Activated CD4-positive, alpha-beta T cell treated with anti-CD3 and anti-CD28 coated beads for 36 hours (primary cell): ENCODE data around the gene CNIH4. TPM values are rescaled to one million over a fixed set of nuclear protein-coding genes. Genes with fewer than 3 reads are reported as not detected.
"Not testable (repeated sequence)": the region's sequence is repeated elsewhere in the genome, so short reads cannot be mapped to it uniquely, and the experiment has no call there.

Source experiments
- ATAC-seq: fragments of 200-7000 bp; cut with Tn5 transposase; one replicate; pipeline ENCODE4 v1.10.0; 2021; ENCODE audit warnings: mild to moderate bottlenecking, moderate library complexity
- CTCF ChIA-PET: fragments of 350-600 bp; sonication (Branson Sonifier 250); formaldehyde crosslinking; loops from one replicate; lab custom pipeline; 2021; ENCODE audit warnings: antibody characterized with exemption; lab: Charles Lee
- POLR2A ChIA-PET: fragments of 350-600 bp; sonication (Branson Sonifier 250); formaldehyde crosslinking; loops from one replicate; lab custom pipeline; 2021; ENCODE audit warnings: antibody characterized with exemption, inconsistent platforms; lab: Charles Lee
- DNase-seq: peaks from one replicate; pipeline ENCODE4 v3.0.0-alpha.2; 2020
- H3K27ac Mint-ChIP-seq: one replicate; pipeline ENCODE4 v1.8.0; 2021; ENCODE audit warnings: mixed read lengths
- H3K27me3 Mint-ChIP-seq: one replicate; pipeline ENCODE4 v1.8.0; 2021; ENCODE audit warnings: mixed read lengths
- H3K36me3 Mint-ChIP-seq: one replicate; pipeline ENCODE4 v1.8.0; 2021; ENCODE audit warnings: low read depth, mixed read lengths
- H3K4me1 Mint-ChIP-seq: one replicate; pipeline ENCODE4 v1.8.0; 2021; ENCODE audit warnings: mixed read lengths
- H3K4me3 Mint-ChIP-seq: one replicate; pipeline ENCODE4 v1.8.0; 2021; ENCODE audit warnings: mild to moderate bottlenecking, moderate library complexity, mixed read lengths
- H3K9me3 Mint-ChIP-seq: one replicate; pipeline ENCODE4 v1.8.0; 2021; ENCODE audit warnings: low read depth, mixed read lengths
- intact Hi-C, 2 experiments: fragments of 100-400 bp; cut with DNase I in 1 of 2; cut with micrococcal nuclease in 1 of 2; formaldehyde crosslinking; loops; one replicate each; pipeline versions ENCODE4 v1.14.2 to v1.15.1; 2022 to 2024; cut with DNase I, micrococcal nuclease
- total RNA-seq, 2 experiments: library from RNA; stranded (reverse); gene quantifications; one replicate each; pipeline ENCODE4 v1.2.3, GENCODE V29; 2021

Gene CNIH4
- total RNA-seq, 2 experiments from 2014 or later: 29.9 to 49.6 TPM

- H3K27me3 Mint-ChIP-seq, H3K9me3 Mint-ChIP-seq, H3K27ac Mint-ChIP-seq, DNase-seq, intact Hi-C loops, POLR2A ChIA-PET, ATAC-seq, H3K4me3 Mint-ChIP-seq, H3K36me3 Mint-ChIP-seq: not testable (repeated sequence)
- H3K4me1 Mint-ChIP-seq: peaks cover 14% of the 10 kb centered on the region
- CTCF ChIA-PET: interaction anchor here (1.0 to 2.3 kb wide), 2 partner anchors 9 to 19 kb away, joined by 4 to 9 read pairs; no protein-coding TSS in a partner anchor
Observed at GRCh38 chr1:224352436-224353085, 4.1 kb upstream of the CNIH4 start.

DNA sequence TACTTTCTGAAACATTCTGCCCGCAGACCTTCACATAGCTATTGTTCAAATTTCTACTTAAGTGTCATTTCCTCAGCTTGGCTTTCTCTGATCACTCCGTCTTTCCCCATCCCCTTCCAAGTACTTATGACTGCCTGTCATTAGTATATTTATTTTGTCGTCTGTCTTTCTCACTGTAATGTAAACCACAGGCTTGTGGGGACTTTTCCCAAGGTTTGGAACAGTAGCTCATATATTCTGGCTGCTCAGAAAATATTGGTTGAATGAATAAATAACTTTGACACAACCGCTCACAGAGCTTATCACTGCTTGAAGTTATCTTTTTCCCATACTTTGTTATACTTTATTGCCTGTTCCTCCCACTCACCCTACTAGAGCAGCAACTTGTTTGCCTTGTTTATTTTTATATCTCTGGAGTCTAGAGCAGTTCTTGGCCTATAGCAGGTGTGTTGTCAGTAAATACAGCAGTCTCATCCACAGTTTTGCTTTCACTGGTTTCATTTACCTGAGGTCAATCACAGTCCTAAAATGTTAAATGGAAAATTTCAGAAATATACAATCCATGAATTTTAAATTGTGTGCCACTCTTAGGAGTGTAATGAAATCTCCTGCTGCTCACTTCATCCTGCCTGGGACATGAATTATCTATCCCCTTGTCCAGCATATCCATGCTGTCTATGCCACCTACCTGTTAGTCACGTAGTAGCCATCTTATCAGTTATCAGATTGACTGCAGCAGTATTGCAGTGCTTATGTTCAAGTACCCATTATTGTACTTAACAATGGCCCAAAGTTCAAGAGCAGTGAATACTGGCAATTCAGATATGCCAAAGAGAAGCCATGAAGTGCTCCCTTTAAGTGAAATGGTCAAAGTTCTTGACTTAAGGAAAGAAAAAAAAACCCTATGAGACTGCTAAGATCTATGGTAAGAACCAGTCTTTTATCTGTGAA is 2.4 kb upstream of the CNIH4 start:
- ChIA-PET CTCF (interaction anchor here (0.6 kb wide), 1 partner anchor 98 kb away, joined by 3 read pairs; no protein-coding TSS in a partner anchor), POLR2A (no interaction called here)
- H3K9me3 Mint-ChIP-seq: no peaks in the 10 kb centered on the region
- DNase-seq (no peak), ATAC-seq (no peak)
- no peak overlapping the region for H3K27ac Mint-ChIP-seq
- intact Hi-C loops: no loop called here
- H3K4me3 Mint-ChIP-seq: no peak overlapping the region
- peaks cover 13% of the 10 kb centered on the region for H3K36me3 Mint-ChIP-seq
- H3K4me1 Mint-ChIP-seq: peaks cover 22% of the 10 kb centered on the region
- H3K27me3 Mint-ChIP-seq: no peaks in the 10 kb centered on the region

DNA sequence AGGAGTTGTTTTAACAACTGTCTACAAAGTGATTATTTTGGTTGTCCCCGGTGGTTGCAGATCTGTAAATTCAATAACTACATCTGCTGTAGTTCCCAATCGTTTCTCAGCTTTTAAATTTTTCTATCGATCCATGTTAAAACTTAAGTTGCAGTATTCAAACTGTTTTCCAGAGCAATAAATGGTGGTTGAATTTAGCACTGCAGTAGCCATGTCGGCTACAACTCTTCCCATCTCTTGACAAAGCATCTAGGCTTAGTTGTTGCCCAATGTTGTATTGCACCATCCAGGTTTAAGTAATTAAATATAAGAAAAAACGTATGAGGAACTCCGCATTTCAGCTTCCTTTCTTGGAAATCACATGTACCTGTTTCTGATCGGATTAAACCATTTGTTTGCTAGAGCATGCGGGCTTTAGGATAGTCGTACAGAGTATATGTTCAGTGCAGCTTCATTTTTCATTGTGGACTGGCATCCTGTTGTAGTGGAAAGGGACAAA is 996 bp downstream of the CNIH4 start:
- DNase-seq: no peak
- Mint-ChIP-seq H3K4me3 (peak overlapping the region; percentile 80), H3K27me3 (no peaks in the 10 kb centered on the region), H3K4me1 (peaks cover 36% of the 10 kb centered on the region), H3K27ac (peak overlapping the region; percentile 89), H3K36me3 (peaks cover 22% of the 10 kb centered on the region), H3K9me3 (no peaks in the 10 kb centered on the region)
- ChIA-PET CTCF (interaction anchor here (0.6 to 2.7 kb wide), 12 partner anchors 9 to 242 kb away, joined by 3 to 11 read pairs (median 5); no protein-coding TSS in a partner anchor), POLR2A (interaction anchor here (1.1 kb wide), 1 partner anchor 74 kb away, joined by 7 read pairs; no protein-coding TSS in a partner anchor)
- intact Hi-C loops: loop anchor here (1.0 to 5.0 kb wide), 5 partner anchors 11 to 510 kb away; partner anchors contain the start of genes TP53BP2 (in 1 of the 2) and WDR26 (in 1 of the 2)
- ATAC-seq: no peak

DNA sequence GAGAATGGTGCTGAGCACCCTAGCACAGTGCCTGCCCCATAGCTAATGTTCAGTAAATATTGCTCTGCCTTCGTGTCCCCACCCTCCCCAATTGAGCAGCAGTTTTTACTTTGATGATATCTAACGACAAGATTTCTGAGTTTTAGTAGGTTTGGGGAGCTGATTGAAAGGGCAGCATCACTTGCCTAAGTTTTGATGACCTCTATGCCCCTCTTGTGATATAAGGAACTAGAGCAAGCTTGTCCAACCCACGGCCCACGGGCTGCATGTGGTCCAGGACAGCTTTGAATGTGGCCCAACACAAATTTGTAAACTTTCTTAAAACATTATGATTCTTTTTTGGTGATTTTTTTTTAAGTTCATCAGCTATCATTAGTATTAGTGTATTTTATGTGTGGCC is 1.6 kb downstream of the CNIH4 start:
- peaks cover 40% of the 10 kb centered on the region for H3K4me1 Mint-ChIP-seq
- ATAC-seq (no peak), DNase-seq (no peak)
- intact Hi-C loops: loop anchor here in 1 of 2 experiments (5.0 kb wide), 1 partner anchor 511 kb away; the partner anchor contains the start of gene TP53BP2
- H3K4me3 Mint-ChIP-seq: peak overlapping the region; percentile 80
- no peaks in the 10 kb centered on the region for H3K27me3 Mint-ChIP-seq
- peak overlapping the region; percentile 89 for H3K27ac Mint-ChIP-seq
- ChIA-PET POLR2A (interaction anchor here (1.1 kb wide), 1 partner anchor 74 kb away, joined by 7 read pairs; no protein-coding TSS in a partner anchor), CTCF (interaction anchor here (0.6 to 2.7 kb wide), 12 partner anchors 9 to 242 kb away, joined by 3 to 11 read pairs (median 5); no protein-coding TSS in a partner anchor)
- no peaks in the 10 kb centered on the region for H3K9me3 Mint-ChIP-seq
- peaks cover 25% of the 10 kb centered on the region for H3K36me3 Mint-ChIP-seq

- ChIA-PET CTCF (interaction anchor here (1.3 to 2.7 kb wide), 3 partner anchors 14 to 243 kb away, joined by 3 to 10 read pairs (median 8); no protein-coding TSS in a partner anchor), POLR2A (interaction anchor here (0.6 to 1.0 kb wide), 2 partner anchors 23 to 54 kb away, joined by 3 to 4 read pairs; no protein-coding TSS in a partner anchor)
- Mint-ChIP-seq H3K36me3 (peaks cover 32% of the 10 kb centered on the region), H3K4me3 (no peak overlapping the region), H3K9me3 (no peaks in the 10 kb centered on the region), H3K27ac (no peak overlapping the region), H3K4me1 (peaks cover 49% of the 10 kb centered on the region), H3K27me3 (no peaks in the 10 kb centered on the region)
- ATAC-seq: no peak
- intact Hi-C loops: loop anchor here in 1 of 2 experiments (5.0 kb wide), 1 partner anchor 512 kb away; the partner anchor contains the start of gene TP53BP2
- DNase-seq: no peak
Observed at GRCh38 chr1:224359207-224359606, 2.5 kb downstream of the CNIH4 start.

DNA sequence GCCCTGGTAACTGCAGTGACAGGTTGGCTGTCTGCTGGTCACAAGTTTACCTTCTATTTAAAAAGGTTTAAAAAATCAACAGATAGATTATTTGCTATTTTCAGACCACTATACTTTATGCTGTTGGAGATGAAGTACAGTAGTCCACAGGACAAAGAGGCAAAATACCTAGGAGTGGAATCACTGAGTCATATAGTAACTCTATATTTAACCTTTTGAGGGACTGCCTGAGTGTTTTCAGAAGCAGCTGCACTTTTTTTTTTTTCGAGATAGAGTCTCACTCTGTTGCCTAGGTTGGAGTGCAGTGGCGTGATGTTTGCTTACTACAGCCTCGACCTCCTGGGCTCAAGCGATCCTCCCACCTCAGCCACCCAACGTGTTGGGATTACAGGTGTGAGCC is 11.7 kb downstream of the CNIH4 start:
- peaks cover 66% of the 10 kb centered on the region for H3K4me1 Mint-ChIP-seq
- CTCF ChIA-PET: interaction anchor here (0.8 kb wide), 1 partner anchor 10 kb away, joined by 3 read pairs; no protein-coding TSS in a partner anchor
- DNase-seq: peak; percentile 32
- H3K36me3 Mint-ChIP-seq: peaks cover 62% of the 10 kb centered on the region
- ATAC-seq: peak; percentile 75
- H3K9me3 Mint-ChIP-seq: no peaks in the 10 kb centered on the region
- no peaks in the 10 kb centered on the region for H3K27me3 Mint-ChIP-seq
- intact Hi-C loops: loop anchor here in 1 of 2 experiments (1.0 kb wide), 1 partner anchor 11 kb away; no protein-coding TSS in a partner anchor
- no peak overlapping the region for H3K4me3 Mint-ChIP-seq
- POLR2A ChIA-PET: interaction anchor here (1.0 kb wide), 1 partner anchor 11 kb away, joined by 4 read pairs; no protein-coding TSS in a partner anchor
- peak overlapping the region; percentile 51 for H3K27ac Mint-ChIP-seq

DNA sequence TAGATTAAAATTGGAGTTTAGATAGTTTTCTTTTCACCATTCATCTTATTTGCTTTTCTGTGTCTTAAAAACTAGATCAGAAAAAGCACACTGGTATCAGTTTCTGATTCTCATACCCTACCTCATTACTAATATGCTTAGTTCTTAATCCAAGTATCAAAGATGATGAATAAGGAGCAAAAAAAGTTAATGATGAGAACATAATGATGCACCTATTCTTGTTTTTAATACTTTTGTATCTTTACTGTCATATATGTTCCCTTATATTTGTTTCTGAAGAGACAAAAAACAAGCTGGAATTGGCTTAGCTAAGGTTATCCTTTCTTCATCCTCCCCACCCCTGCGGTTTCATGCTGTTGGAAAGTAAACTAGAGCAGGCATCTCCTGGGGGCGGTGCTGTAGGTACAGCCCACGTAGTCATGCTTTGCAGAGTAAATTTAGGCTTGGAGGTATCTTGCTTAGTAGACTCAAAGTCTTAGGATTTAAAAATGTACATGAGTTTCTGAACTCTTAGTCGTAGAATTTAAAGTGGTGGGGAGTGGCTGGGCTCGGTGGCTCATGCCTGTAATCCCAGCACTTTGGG is 16.4 kb downstream of the CNIH4 start:
- H3K36me3 Mint-ChIP-seq: peaks cover 82% of the 10 kb centered on the region
- H3K4me1 Mint-ChIP-seq: peaks cover 84% of the 10 kb centered on the region
- H3K9me3 Mint-ChIP-seq: no peaks in the 10 kb centered on the region
- intact Hi-C loops: no loop called here
- ATAC-seq (peak; percentile 40), DNase-seq (peak; percentile 38)
- H3K4me3 Mint-ChIP-seq: no peak overlapping the region
- POLR2A ChIA-PET: no interaction called here
- CTCF ChIA-PET: interaction anchor here (1.0 to 4.0 kb wide), 4 partner anchors 8 to 26 kb away, joined by 3 to 18 read pairs (median 8); no protein-coding TSS in a partner anchor
- no peaks in the 10 kb centered on the region for H3K27me3 Mint-ChIP-seq
- H3K27ac Mint-ChIP-seq: peak overlapping the region; percentile 63

DNA sequence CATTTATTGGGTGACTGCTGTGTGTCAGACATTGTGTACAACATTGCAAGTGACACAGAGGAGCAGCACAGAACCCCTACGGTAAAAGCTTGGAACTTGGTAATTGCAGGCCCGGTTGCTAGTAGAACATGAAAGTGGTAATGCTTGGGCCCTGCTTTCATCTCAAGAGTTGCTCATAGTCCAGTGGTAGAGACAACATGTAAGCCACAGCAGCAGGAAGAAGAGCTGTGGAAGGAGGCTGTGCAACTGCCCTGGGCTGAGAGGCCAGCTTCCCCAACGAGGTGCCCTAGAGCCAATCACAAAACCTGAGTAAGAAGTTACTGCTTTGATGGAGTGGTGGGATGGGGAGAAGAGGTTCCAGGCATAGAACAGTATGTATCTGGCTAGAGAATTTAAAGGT is 18.4 kb downstream of the CNIH4 start:
- POLR2A ChIA-PET: interaction anchor here (1.2 kb wide), 1 partner anchor 9 kb away, joined by 3 read pairs; no protein-coding TSS in a partner anchor
- Mint-ChIP-seq H3K4me1 (peaks cover 86% of the 10 kb centered on the region), H3K27ac (no peak overlapping the region), H3K36me3 (peaks cover 85% of the 10 kb centered on the region), H3K27me3 (no peaks in the 10 kb centered on the region), H3K9me3 (no peaks in the 10 kb centered on the region), H3K4me3 (no peak overlapping the region)
- no peak for DNase-seq
- CTCF ChIA-PET: interaction anchor here (0.7 to 3.1 kb wide), 2 partner anchors 11 to 19 kb away, joined by 3 to 9 read pairs; partner anchors contain the start of gene CNIH4
- intact Hi-C loops: no loop called here
- no peak for ATAC-seq

GRCh38 chr1:224377676-224378006 is 21.0 kb downstream of the CNIH4 start:
- no peaks in the 10 kb centered on the region for H3K27me3 Mint-ChIP-seq
- ATAC-seq (peak; percentile 68), DNase-seq (peak; percentile 56)
- intact Hi-C loops: loop anchor here (1.0 to 2.0 kb wide), 3 partner anchors 15 to 57 kb away; partner anchors contain the start of gene WDR26 (in 1 of the 2)
- POLR2A ChIA-PET: interaction anchor here (1.0 to 1.2 kb wide), 2 partner anchors 10 to 121 kb away, joined by 4 to 5 read pairs; no protein-coding TSS in a partner anchor
- H3K27ac Mint-ChIP-seq: peak overlapping the region; percentile 82
- peaks cover 73% of the 10 kb centered on the region for H3K36me3 Mint-ChIP-seq
- H3K4me3 Mint-ChIP-seq: no peak overlapping the region
- H3K4me1 Mint-ChIP-seq: peaks cover 94% of the 10 kb centered on the region
- CTCF ChIA-PET: no interaction called here
- no peaks in the 10 kb centered on the region for H3K9me3 Mint-ChIP-seq
